ENCODE results near the gene TOMM70. TPM values are rescaled to one million over a fixed set of nuclear protein-coding genes. Genes with fewer than 3 reads are reported as not detected.

The TOMM70 gene
- total RNA-seq, 1 experiment from 2014 or later, result 59.2 TPM

GRCh38 chr3:100400419-100400779 is 490 bp downstream of the TOMM70 start:
- H3K27me3 Mint-ChIP-seq (ENCODE audit: low read depth), result no peaks in the 10 kb centered on the region
- peak; percentile 19 for DNase-seq (ENCODE audit: low spot score)
- H3K36me3 Mint-ChIP-seq, result peaks cover 6% of the 10 kb centered on the region; the same call in 1 of the 2 replicates
- no peak for ATAC-seq
- H3K27ac Mint-ChIP-seq, result peak overlapping the region; percentile 28; the same call in 1 of the 2 replicates
- H3K9me3 Mint-ChIP-seq, result no peaks in the 10 kb centered on the region
- peaks cover 36% of the 10 kb centered on the region for H3K4me1 Mint-ChIP-seq
- CTCF ChIA-PET, result no interaction called here
- peak overlapping the region; percentile 94 for H3K4me3 Mint-ChIP-seq
- TF ChIP-seq ESRRA (CRISPR knock-in tag; IDR thresholded peaks at IDR 0.05; ENCODE audit: borderline replicate concordance) (0 out of 2 replicates have a peak, but pooled peaks have one; percentile 4), HMGXB4 (CRISPR knock-in tag; IDR thresholded peaks at IDR 0.05) (0 out of 2 replicates have a peak, but pooled peaks have one; percentile 18), E2F4 (CRISPR knock-in tag; IDR thresholded peaks at IDR 0.05; ENCODE audit: borderline replicate concordance, low read depth) (no peak)
- POLR2A ChIA-PET, result interaction anchor here (0.6 to 3.0 kb wide), 2 partner anchors 65 to 735 kb away, joined by 4 to 15 read pairs; partner anchors contain the start of gene NIT2

GRCh38 chr3:100399341-100400071 is 1.4 kb downstream of the TOMM70 start:
- H3K27ac Mint-ChIP-seq, result no peak overlapping the region

More at GRCh38 chr3:100399341-100400071, 1.4 kb downstream of the TOMM70 start:
- POLR2A ChIA-PET, result interaction anchor here (3.0 kb wide), 1 partner anchor 65 kb away, joined by 15 read pairs; the partner anchor contains the start of gene NIT2
- Mint-ChIP-seq H3K27me3 (ENCODE audit: low read depth) (no peaks in the 10 kb centered on the region), H3K4me3 (peak overlapping the region; percentile 94), H3K36me3 (peaks cover 1% of the 10 kb centered on the region; the same call in 1 of the 2 replicates), H3K9me3 (no peaks in the 10 kb centered on the region), H3K4me1 (peaks cover 36% of the 10 kb centered on the region)
- TF ChIP-seq CBFB (CRISPR knock-in tag; IDR thresholded peaks at IDR 0.05; ENCODE audit: low read depth) (no peak), STAT6 (CRISPR knock-in tag; conservative IDR thresholded peaks at IDR 0.05; ENCODE audit: low read depth) (no peak), FOXJ3 (CRISPR knock-in tag; IDR thresholded peaks at IDR 0.05; ENCODE audit: borderline replicate concordance) (no peak), KAT7 (CRISPR knock-in tag; IDR thresholded peaks at IDR 0.05; ENCODE audit: borderline replicate concordance) (no peak), E2F4 (CRISPR knock-in tag; IDR thresholded peaks at IDR 0.05; ENCODE audit: borderline replicate concordance, low read depth) (no peak), CREM (CRISPR knock-in tag; IDR thresholded peaks at IDR 0.05) (no peak), GTF2I (CRISPR knock-in tag; conservative IDR thresholded peaks at IDR 0.05) (no peak), NR2C2 (CRISPR knock-in tag; IDR thresholded peaks at IDR 0.05) (no peak), ZNF138 (CRISPR knock-in tag; conservative IDR thresholded peaks at IDR 0.05) (no peak), ZBTB43 (CRISPR knock-in tag; IDR thresholded peaks at IDR 0.05) (no peak), ZNF281 (CRISPR knock-in tag; IDR thresholded peaks at IDR 0.05) (no peak)
- ATAC-seq, result no peak
- CTCF ChIA-PET, result no interaction called here
- no peak for DNase-seq (ENCODE audit: low spot score)
